ENCODE measurements around the gene FBXL15. TPM values are rescaled to one million over a fixed set of nuclear protein-coding genes. Genes with fewer than 3 reads are reported as not detected.

FBXL15 gene
- total and polyA plus RNA-seq, 2 of the 4 experiments (the other 2 are of a cell fraction) = 3.0 to 8.4 TPM

DNA sequence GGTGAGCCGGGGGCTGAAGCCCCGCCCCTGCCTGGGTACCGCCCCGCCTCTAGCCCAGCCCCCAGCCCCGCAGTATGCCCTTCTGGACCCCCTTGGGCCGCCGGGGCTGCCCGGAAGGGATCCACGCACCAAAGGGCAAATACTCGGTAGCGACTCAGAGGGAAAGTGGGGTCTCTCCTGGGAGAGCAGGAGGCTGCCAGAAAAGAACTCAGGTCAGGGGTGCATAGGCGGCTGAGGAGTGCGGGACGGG lies 796 bp downstream of the FBXL15 start:
- Histone ChIP-seq H3K23ac (ENCODE audit: low read depth, low read length) (no peak overlapping the region), H2AK5ac (ENCODE audit: low read depth, low read length) (peak overlapping the region; percentile 43; the same call in 1 of the 2 replicates), H3K9me3 (ENCODE audit: control insufficient read depth, insufficient read depth, low read length) (no peaks in the 10 kb centered on the region), H4K5ac (ENCODE audit: low read depth, low read length) (no peak overlapping the region; the same call in 1 of the 2 replicates), H3K9ac (ENCODE audit: low read depth, low read length) (peak overlapping the region; percentile 69), H3K4ac (ENCODE audit: low read depth, low read length) (peak overlapping the region; percentile 51; the same call in 1 of the 2 replicates), H2BK120ac (ENCODE audit: low read depth, low read length) (no peak overlapping the region), H4K91ac (ENCODE audit: insufficient read depth, low read depth, low read length) (no peak overlapping the region), H3K79me1 (ENCODE audit: low read depth in 1 of 2, low read length in 2 of 2) (peaks cover 0 to 33% of the 10 kb centered on the region in 2 experiments; a peak in 2 of 4 replicates), H3K18ac (ENCODE audit: low read depth, low read length) (no peak overlapping the region), H2BK15ac (ENCODE audit: low read depth, low read length) (no peak overlapping the region), H2AK9ac (replicated peaks; ENCODE audit: low read depth, low read length, poor library complexity) (peak overlapping the region; percentile 88), H3K14ac (replicated peaks; ENCODE audit: low read depth, low read length) (no peak overlapping the region), H2AFZ (replicated peaks; ENCODE audit: low read length, poor library complexity) (peak overlapping the region; percentile 99), H3K27me3 (ENCODE audit: control insufficient read depth, insufficient read depth, low read length) (peaks cover 13% of the 10 kb centered on the region; the same call in 1 of the 2 replicates), H3K27ac (ENCODE audit: insufficient read depth, low read length) (peak overlapping the region; percentile 63; the same call in 1 of the 2 replicates), H3K36me3 (ENCODE audit: control insufficient read depth, insufficient read depth, low read length) (peaks cover 6% of the 10 kb centered on the region; the same call in 1 of the 2 replicates), H3K4me1 (ENCODE audit: control insufficient read depth, insufficient read depth, low read length) (peaks cover 9% of the 10 kb centered on the region), H3K4me3 (ENCODE audit: insufficient read depth, low read depth, low read length) (peak overlapping the region; percentile 55), H3K9me1 (ENCODE audit: insufficient read depth, low read length) (peaks cover 9% of the 10 kb centered on the region; the same call in 1 of the 2 replicates), H2BK20ac (ENCODE audit: low read depth, low read length) (no peak overlapping the region), H3K56ac (ENCODE audit: extremely low read depth, insufficient read depth, low read length) (no peak overlapping the region), H4K20me1 (ENCODE audit: insufficient read depth, low read length) (no peaks in the 10 kb centered on the region), H2BK5ac (ENCODE audit: low read depth, low read length, poor library complexity, severe bottlenecking) (peak overlapping the region; percentile 58), H4K8ac (ENCODE audit: low read depth in 2 of 2, low read length in 2 of 2) (peak overlapping the region; percentile 81 to 93; a peak in 2 of 4 replicates), H3K4me2 (ENCODE audit: low read depth, low read length) (peak overlapping the region; percentile 89)
- no TSS peak for BruUV-seq (replicated peaks)
- dilution Hi-C loops (cut with HindIII; ENCODE audit: low sequenced_read_pairs, unreplicated experiment) (no loop called here), in situ Hi-C loops (cut with MboI; ENCODE audit: low sequenced_read_pairs) (no loop called here), intact Hi-C loops (cut with micrococcal nuclease) (loop anchor here (1.0 kb wide), 2 partner anchors 27 to 58 kb away; no protein-coding TSS in a partner anchor)
- POLR2A ChIA-PET (ENCODE audit: unreplicated experiment) = interaction anchor here (0.8 kb wide), 1 partner anchor 11 kb away, joined by 17 read pairs; the partner anchor contains the start of gene CUEDC2
- ATAC-seq (ENCODE audit: low read depth) (no peak), DNase-seq (no peak)
- CTCF ChIA-PET = interaction anchor here (0.7 to 1.2 kb wide), 2 partner anchors 162 to 310 kb away, joined by 3 read pairs; no protein-coding TSS in a partner anchor
- TF ChIP-seq NFE2L2 (IDR thresholded peaks at IDR 0.05; ENCODE audit: low read depth, low read length) (no peak), CHD1 (IDR thresholded peaks at IDR 0.05; ENCODE audit: low read depth, low read length) (no peak), BHLHE40 (IDR thresholded peaks at IDR 0.05; ENCODE audit: low read depth, low read length) (no peak), SMC3 (IDR thresholded peaks at IDR 0.05; ENCODE audit: low read depth, low read length) (no peak), POLR2A (IDR thresholded peaks at IDR 0.05; ENCODE audit: low read depth, low read length) (no peak), RFX5 (IDR thresholded peaks at IDR 0.05; ENCODE audit: low read depth, low read length) (no peak), FOS (IDR thresholded peaks at IDR 0.05; ENCODE audit: low read depth, low read length) (no peak), MAZ (IDR thresholded peaks at IDR 0.05; ENCODE audit: borderline replicate concordance, low read depth, low read length) (no peak)
- TF ChIP-seq, protein P1, sequence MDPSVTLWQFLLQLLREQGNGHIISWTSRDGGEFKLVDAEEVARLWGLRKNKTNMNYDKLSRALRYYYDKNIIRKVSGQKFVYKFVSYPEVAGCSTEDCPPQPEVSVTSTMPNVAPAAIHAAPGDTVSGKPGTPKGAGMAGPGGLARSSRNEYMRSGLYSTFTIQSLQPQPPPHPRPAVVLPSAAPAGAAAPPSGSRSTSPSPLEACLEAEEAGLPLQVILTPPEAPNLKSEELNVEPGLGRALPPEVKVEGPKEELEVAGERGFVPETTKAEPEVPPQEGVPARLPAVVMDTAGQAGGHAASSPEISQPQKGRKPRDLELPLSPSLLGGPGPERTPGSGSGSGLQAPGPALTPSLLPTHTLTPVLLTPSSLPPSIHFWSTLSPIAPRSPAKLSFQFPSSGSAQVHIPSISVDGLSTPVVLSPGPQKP (IDR thresholded peaks at IDR 0.05; ENCODE audit: borderline replicate concordance, low read depth, low read length) = no peak
- TF ChIP-seq, protein P2, sequence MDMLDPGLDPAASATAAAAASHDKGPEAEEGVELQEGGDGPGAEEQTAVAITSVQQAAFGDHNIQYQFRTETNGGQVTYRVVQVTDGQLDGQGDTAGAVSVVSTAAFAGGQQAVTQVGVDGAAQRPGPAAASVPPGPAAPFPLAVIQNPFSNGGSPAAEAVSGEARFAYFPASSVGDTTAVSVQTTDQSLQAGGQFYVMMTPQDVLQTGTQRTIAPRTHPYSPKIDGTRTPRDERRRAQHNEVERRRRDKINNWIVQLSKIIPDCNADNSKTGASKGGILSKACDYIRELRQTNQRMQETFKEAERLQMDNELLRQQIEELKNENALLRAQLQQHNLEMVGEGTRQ (IDR thresholded peaks at IDR 0.05; ENCODE audit: low read depth, low read length) = no peak
- 1% methylated on average over 12 of the region's 14 CpGs; no CpG with 5 or more reads in 1 of the 2 experiments for WGBS, 2 experiments (ENCODE audit: extremely low coverage in 2 of 2, insufficient read length in 1 of 2)
